Stimulated activated CD4-positive, alpha-beta T cell treated with anti-CD3 and anti-CD28 coated beads, TNF-alpha, amount 100 ng/mL, for 48 hours (primary cell): ENCODE results near the gene COMMD9.

Source experiments
- DNase-seq, 3 donors: peaks; one replicate each; pipeline ENCODE4 v3.0.0-alpha.2; 2020; ENCODE audit warnings: low read depth in 3 of 3

Gene COMMD9

DNA sequence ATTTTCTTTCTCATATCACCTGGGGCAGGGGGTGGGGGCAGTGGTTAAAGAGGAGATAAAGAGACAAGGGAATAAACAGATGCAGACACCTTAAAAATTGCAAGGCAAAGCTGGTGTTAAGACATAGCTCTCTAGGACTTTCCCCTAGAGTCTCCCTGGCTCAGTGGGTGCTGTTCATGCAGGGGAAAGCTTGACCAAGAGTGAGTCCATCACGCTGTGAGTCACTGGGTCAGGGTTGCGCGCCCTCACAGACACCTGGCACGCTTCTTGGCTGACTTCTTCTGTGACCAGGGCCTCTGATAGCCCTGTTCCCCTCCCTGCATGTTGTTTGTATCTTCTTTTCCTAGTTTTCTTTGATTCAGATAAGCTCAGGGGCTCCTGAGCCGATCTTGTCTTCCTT lies 31.9 kb downstream of the COMMD9 start:
- DNase-seq: no peak

DNA sequence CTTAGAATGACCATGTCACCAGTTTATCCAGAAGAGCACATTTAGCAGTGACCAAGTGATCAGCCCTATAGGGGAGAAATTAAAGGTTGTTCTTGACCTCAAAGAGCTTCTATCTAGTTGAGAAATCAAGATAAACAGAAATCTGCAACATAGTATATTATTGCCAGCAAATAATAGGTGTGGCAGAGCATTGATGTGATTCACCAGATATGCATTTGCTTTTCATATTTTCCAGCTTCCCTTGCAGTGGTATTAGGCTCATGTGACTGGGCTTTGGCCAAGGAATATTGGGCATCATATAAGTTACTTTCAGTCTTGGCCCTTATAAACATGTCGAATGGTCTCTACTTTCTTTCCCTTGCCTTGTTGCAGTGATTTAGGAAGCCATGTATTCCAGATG lies 34.5 kb downstream of the COMMD9 start:
- no peak for DNase-seq

DNA sequence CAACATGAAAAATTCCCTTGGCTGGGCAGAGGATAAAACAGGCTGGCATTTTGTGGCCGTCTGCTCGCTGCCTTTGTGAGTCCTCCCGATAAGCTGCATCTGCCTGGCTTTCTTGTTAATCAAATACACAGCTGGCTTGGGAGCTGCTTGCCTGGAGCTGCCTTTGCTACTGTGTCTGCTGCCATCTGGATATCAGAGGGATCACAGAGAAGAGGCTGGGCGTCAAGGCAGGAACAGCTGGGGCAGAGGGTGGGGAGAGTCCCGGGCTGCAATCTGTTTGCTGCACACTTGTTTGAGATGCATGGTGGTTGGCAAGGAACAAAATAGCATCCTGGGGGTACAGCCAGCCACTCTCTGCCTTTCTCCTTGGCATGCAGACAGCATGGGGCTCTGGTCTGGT lies 36.0 kb downstream of the COMMD9 start:
- DNase-seq: no peak

DNA sequence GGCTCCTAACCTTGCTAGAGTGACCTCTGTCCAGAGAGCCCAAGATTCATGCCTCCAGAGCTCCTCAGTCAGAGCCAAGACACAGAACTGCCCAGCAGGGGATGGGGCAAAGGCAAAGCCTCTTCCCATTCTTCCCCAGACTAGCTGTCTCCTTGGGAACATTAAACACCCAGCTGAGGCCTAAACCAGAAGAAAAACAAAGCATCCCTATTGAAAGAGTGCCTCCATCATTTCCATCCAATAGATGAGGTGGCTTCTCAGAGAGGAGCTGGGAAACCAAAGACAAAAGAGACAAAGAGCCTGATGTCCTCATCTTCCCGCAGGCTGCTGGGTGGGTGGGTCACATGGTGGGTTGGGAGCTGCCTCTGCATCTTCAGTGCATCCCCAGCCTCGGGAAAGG lies 37.4 kb downstream of the COMMD9 start:
- DNase-seq: no peak

DNA sequence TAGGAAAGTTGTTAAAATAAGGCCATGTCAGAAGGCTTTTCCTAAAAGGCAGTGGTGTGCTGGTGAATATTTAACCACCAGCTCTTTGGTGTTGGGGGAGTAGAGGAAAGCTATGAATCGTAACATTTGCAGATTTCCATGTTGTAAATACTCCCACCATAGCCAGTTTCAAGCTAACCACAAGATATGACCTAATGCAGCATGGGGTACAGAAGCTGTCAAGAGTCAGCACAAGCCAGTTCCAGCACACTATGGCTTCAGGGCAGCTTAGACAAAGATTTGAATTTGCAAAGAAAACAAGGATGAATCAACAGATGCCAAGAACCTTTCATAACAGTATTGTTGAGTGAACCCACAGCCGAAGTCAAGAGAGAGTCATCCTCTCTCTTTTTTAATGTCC lies 40.0 kb downstream of the COMMD9 start:
- no peak for DNase-seq

DNA sequence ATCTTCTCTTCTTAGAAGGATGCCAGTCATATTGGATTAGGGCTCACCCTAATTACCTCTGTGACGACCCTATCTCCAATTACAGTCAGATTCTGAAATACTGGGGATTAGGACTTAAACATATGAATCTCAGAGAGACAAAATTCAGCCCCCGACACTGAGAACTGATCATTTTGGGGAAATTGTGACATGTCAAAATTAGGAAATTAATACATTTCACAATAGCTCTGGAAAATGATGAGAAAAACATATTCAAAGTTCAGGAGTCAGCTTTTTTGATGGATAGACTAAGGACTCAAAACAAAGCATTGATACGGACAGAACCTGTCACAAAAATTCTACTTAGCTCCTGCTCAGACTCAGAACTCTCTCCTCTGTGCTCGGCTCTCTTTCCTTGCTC lies 40.8 kb downstream of the COMMD9 start:
- no peak for DNase-seq

DNA sequence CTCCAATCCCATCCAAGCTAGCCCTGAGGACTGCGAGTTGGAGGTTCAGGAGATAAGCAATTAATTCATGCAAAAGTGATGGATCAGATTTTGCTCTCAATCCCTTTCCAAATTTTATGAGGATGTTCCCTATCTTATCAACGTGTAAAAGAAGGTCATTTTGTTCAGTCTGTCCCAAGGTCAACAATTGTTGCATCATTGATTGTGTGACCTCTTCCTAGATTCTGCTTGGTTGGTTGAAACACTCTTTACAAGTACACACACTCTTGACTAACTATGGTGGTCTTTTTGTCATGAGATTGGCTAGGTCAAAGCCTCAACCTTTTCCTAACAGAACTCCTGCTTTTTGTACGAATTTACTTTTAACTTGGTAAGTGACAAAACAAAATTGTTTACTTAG lies 41.7 kb downstream of the COMMD9 start:
- DNase-seq: no peak

DNA sequence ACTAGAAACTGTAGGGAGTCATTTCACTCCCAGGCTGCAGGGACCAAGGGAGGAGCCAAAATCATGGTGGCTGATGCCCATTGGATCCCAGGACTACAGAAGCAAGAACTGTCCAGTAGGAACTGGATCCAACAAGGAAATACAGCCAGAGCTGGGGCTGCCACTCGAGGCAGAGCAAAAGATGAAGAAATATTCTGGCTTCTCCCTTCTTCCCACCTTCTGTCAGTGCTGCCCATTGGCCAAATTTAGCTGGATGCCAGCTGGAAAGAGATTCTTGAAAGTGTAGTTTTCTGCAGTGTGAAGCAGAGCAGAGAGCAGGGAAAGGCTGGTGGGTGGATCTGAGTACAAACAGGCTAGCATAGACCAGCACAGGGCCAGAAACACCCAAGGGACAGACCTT lies 45.6 kb downstream of the COMMD9 start:
- no peak for DNase-seq

DNA sequence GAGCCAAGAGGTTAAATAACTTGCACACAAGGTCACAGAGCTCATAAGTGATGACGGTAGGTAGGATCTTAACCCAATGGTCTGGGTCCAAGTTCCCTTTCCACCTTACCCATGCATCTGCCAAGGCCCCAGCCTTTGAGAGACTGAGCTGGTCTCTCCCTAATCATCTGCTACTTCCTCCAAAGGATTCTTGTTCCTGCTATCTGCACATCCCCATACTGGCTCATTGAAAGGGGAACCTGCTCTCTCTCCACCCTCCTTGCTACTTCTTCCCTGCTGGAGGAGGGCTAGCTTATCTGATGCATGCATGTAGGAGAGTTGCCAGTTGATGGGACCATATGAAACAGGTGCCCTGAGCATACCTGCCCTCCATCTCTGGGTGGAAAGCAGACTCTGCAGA lies 47.7 kb downstream of the COMMD9 start:
- DNase-seq: no peak

DNA sequence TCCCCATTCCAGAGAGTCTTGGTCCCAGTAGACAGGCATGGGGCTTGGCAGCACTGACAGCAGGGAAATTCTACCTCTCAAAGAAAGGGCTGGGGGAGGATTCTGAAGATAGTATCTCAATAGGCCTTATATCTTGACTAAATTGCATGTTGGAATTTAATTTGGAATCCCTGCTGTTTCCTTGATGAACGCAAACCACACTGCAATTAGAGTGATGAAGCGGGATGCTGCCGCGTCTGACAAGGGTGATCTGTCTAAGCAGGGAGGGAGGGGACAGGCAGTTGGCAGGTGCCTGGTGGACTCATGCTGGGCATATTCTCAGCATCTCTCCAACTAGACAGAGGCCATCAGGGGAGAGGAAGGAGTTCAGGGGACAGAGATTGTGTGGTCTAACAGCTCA lies 48.4 kb downstream of the COMMD9 start:
- DNase-seq: no peak

DNA sequence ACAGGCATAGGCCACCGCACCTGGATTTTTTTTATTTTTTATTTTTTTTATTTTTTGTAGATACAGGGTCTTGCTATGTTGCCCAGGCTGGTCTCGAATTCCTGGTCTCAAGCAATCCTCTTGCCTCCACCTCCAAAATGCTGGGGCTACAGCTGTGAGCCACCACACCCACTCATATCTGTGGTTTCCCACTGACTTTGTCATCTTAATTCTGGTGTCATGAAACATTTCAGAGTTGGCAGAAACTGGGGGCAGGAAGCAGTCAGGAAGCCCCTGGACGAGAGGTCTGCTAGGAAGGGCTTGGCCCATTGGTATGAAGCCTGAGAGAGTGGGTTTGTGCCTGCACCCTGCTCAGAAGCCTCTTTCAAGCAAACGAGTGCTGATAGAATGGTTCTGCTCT lies 49.1 kb downstream of the COMMD9 start:
- DNase-seq: no peak

DNA sequence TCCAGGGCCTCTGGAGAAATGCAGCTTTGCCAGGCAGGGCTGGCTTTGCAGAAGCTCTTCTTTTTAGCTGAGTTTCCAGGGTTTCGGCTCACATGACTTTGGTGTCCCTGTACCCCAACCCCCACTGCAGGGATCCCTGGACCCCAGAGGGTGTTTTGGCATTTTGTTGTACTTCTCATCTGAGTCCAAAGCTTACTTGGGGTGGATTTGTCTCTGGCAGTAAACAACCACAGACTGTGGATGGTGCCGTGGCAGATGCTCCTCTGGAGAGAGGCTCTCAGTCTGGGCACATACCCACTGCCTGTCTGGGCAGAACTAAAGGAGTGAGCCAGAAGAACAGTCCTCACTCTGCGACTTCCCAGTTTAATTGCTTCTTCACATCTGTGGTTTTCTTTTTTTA lies 49.6 kb downstream of the COMMD9 start:
- no peak for DNase-seq

DNA sequence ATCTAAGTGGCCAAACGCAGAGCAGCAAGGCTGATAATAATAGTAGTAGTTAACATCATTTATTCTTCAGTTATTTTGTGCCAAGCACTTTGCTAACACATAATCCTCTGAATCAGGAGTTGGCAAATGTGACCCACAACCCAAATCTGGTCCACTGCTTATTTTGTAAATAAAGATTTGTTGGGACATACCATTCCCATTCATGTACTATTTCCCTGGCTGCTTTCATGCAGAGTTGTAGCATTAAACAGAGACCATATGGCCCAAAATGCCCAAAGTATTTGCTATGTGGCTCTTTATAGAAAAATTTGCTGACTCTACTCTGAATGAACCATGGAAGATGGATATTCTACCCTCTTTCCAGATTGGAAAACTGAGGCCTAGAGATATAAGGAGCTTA lies 50.3 kb downstream of the COMMD9 start:
- no peak for DNase-seq

DNA sequence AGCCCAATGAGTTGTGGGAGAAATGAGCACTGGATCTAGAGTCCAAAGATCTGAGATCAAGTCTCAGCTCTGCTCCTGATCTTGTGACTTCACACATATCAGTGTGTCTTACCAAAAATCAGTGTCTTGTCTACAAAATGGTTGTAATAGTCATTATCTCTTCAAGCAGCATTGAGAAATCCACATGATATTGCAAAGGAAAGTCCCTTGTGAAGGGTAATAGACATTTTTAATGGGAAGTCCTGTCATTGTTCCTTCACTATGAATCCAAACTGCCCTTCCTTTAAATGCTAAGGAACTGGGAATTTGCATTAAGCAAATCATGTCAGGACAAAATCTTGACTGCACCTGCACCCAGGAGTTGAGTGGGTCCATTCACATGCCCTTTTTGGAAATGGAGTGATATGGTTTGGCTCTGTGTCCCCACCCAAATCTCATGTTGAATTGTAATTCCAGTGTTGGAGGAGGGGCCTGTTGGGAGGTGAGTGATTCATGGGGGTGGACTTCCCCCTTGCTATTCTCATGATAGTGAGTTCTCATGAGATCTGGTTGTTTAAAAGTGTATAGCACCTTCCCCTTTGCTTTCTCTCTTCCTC lies 51.1 kb downstream of the COMMD9 start:
- no peak for DNase-seq

DNA sequence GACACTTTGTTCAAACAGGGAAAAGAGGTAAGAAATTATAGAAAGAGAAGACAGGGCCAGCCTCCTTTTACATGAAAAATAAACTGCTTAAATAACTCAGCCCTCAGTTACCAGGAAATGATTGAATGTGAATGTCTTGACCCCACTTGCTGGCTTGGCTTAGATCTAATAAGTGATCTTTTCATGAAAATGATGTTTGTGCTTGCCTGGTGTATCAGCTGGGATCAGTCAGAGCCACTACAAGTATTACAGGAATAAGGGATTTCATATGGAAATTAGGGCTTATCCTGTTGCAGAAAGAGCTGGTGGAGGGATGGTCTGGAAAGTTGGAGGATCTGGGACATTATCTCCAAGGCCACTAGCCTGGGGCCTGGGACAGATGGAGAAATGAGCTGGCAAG lies 51.8 kb downstream of the COMMD9 start:
- DNase-seq: no peak

DNA sequence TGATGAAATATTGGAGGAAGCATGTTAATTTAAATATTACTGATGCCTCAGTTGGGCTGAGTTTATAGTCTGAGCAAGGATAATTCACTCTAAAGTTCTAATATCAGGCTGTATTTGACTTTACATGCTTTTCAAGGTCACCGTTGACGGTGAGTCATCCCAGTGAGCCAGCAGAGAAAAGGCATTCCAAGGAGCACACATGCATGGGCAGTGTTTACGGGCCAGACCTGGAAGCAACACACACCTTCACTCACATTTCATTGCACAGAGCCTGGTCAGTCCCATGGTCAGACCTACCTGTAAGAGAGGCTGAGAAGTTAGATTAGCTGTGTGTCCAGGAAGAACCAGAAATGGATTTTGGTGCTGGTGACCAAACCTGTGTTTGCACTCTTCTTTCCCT lies 53.5 kb downstream of the COMMD9 start:
- no peak for DNase-seq

DNA sequence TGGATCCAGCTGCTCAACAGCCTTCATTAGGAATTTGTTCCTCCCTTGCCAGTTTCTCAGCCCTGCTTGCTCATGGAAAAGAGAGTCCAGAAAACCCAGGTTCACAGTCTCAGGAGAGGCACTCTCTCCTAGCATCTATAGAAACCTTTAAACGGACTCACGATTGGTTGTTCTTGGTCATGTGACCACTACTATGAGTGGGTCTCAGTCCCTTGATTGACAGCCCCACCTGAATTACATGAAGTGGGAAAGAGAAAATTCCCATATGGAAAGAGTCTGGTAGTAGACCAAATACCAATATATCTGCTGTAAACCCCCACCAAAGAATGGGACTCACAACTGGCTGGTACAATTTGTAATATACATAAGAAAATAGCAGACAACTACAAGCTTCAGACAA lies 54.4 kb downstream of the COMMD9 start:
- no peak for DNase-seq

DNA sequence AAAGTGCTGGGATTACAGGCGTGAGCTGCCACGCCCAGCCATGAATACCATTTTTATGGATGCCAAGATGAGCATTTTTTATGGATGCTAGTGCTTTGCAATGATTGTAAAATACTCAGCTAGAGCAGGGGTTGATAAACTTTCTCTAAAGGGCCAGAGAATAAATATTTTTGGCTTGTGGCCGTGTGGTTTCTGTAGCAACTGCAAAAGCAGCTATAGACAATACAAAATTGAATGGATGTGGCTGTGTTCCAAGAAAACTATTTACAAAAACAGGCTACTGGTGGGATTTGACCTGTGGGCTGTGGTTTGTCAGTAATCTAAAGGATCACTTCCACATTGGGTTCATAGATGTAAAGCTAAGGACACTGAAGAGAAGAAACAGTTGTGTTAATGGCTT lies 56.0 kb downstream of the COMMD9 start:
- DNase-seq: no peak

DNA sequence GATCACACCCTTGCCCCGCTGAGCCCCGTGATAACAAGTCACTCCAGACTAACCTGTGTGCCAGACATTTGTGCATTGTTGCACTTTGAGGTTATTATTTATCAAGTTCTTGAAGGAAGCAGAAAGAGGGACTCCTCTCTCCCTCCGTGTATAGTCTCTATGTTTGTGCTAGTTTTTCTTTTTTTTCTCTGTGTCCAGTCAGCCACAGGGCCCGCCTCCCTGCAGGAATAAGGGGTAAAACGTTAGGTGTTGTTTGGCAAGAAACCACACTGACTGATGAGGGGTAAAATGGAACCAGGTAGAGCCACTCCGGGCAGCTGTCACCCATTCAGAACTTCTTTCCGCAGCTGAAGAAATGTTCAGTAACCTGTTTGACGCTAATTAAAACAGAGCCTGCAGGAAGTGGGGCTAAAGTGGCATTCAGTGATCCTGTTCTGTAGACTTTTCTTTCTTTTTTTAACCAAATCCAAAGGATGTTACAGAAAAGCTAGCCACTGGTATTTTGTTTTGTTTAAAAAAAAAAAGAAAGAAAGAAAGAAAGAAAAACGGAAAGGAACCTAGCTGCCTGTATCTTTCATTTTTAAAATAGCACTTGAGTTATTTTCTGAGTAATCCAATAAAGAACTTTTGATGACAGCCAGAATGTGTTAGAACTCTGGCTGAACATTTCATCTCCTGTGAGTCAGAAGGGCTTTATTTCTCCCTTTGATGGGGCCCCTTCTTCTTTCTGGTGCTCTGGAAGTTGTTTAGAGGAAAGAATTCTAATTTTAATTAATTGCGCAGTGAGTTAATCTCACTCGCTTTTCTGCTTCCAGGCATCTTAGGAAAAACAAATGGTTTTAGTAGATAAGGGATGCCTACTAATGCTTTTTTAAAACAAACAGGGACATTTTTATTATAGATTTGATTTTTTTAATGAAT lies 58.2 kb downstream of the COMMD9 start:
- DNase-seq: no peak

DNA sequence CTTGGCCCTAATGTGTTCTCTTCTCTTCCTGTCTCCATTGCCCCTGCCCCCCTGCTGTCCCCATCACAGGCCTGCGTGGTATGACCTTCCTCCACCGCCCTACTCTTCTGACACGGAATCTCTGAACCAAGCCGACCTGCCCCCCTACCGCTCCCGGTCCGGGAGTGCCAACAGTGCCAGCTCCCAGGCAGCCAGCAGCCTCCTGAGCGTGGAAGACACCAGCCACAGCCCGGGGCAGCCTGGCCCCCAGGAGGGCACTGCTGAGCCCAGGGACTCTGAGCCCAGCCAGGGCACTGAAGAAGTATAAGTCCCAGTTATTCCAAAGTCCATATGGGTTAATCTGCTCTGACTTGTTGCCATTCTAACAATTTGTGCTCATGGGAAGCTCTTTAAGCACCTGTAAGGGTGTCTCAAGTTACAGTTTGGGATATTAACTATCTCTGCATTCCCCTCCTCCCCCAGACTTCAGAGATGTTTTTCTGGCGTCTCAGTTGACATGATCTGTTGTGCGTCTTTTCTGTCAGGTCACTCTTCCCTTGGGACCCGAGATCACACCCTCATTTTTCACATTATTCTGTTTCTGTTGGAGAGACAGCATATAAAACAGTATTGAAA lies 60.0 kb downstream of the COMMD9 start:
- no peak for DNase-seq

DNA sequence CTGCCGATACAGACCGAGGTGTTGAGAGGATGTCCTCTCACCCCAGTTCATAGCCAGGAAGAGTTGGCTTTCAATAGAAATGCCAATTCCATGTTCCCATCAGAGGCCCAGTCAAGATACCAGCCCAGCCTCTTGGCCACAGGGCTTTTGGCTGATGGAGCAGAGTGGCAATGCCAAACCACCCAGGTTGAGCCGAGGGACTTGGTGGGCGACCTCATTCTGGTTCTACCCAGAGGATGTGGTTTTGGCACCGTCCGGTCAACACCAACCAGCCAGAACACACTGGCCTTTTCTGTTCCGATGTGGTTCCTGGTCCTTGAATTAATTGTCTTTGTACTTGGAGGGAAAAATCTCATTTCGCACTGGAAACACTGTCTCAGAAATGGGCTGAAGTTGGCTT lies 60.5 kb downstream of the COMMD9 start:
- DNase-seq: no peak

DNA sequence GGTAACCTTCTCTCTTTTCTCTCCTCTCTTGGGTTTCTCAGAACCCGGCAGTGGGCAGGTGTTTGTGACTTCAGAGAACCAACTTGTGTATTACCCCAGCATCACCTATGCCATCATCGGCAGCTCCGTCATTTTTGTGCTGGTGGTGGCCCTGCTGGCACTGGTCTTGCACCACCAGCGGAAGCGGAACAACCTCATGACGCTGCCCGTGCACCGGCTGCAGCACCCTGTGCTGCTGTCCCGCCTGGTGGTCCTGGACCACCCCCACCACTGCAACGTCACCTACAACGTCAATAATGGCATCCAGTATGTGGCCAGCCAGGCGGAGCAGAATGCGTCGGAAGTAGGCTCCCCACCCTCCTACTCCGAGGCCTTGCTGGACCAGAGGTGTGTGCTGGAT lies 62.2 kb downstream of the COMMD9 start:
- DNase-seq: no peak

DNA sequence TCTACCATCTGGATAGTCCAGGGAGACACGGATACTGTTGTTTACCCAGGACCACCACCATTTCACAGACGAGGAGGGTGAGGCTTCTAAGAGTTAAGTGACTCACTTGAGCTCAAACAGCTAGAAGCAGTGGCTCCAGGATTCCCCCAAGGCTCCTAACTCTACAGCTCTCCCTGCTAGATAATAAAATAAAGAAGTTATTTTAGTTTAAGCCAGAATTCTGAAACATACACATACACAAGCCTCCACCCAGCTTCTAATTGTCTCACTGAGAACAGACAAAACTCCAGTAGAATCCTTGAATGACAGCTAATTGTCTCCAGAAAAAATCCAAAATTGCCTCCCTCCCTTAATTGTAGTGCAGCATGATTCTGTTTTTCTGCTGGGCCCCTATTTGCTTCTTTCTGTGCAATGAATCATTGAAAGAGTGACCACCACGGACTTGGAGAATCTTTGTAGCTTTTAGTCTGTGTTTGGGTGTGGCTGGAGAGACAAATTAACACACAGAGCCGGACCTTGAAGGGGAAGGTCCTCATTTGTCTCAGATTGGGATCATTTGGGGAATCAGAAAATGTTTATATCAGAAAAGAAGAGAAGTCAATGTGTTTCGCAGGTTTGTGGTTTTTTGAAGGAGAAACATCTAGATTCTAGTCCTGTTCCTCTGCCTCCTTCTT lies 64.9 kb downstream of the COMMD9 start:
- no peak for DNase-seq
